Measurements from ENCODE around the gene ZBTB42. TPM values are rescaled to one million over a fixed set of nuclear protein-coding genes. Genes with fewer than 3 reads are reported as not detected.

ZBTB42 gene
- total and polyA plus RNA-seq, 2 of the 13 experiments (the other 11 are each of a cell fraction or from before 2014, with no cell fraction given): 2.8 to 4.2 TPM

- TF ChIP-seq ZFP91 (CRISPR knock-in tag; IDR thresholded peaks at IDR 0.05; ENCODE audit: borderline replicate concordance): 0 out of 2 replicates have a peak, but pooled peaks have one; percentile 9
Measured at GRCh38 chr14:104772707-104773504, 28.0 kb upstream of the ZBTB42 start (continued).

- DNase-seq (ENCODE audit: low spot score): no peak
- Histone ChIP-seq H3K79me2 (ENCODE audit: insufficient read depth, low read length) (no peaks in the 10 kb centered on the region), H3K4me1 (ENCODE audit: insufficient read depth, low read length) (peaks cover 13% of the 10 kb centered on the region), H3K9ac (ENCODE audit: insufficient read depth, low read depth, low read length) (no peak overlapping the region), H3K9me3 (ENCODE audit: low read length) (peaks cover 8% of the 10 kb centered on the region), H3K36me3 (replicated peaks in 1 of 2; ENCODE audit: control insufficient read depth in 1 of 2, insufficient read depth in 2 of 2, low read length in 2 of 2) (peaks cover 24 to 35% of the 10 kb centered on the region in 2 experiments; a peak in 4 of 5 replicates), H3K27ac (ENCODE audit: extremely low read length, insufficient read depth, low read length) (no peak overlapping the region), H3K4me2 (ENCODE audit: low read depth, low read length) (no peak overlapping the region), H3K27me3 (ENCODE audit: control insufficient read depth in 1 of 2, insufficient read depth in 2 of 2, low read length in 2 of 2) (no peaks in the 10 kb centered on the region), H3K4me3 (replicated peaks in 1 of 3; ENCODE audit: insufficient read depth in 1 of 3, low read depth in 2 of 3, low read length in 3 of 3) (no peak overlapping the region), H2AFZ (ENCODE audit: low read length) (no peak overlapping the region), H4K20me1 (ENCODE audit: insufficient read depth, low read length) (0 out of 2 replicates have a peak, but pooled peaks cover 3% of the 10 kb centered on the region)
- in situ Hi-C loops (cut with HindIII; ENCODE audit: extremely low pct_ligation_motif_present, low pct_unique_long_range_greater_than_20kb) (no loop called here), intact Hi-C loops (cut with micrococcal nuclease; ENCODE audit: unreplicated experiment) (no loop called here)
- no TSS peak for BruUV-seq (replicated peaks)
- peak; percentile 4 for ATAC-seq
- 98% methylated on average over 19 of the region's 46 CpGs for WGBS (ENCODE audit: low lambda C conversion rate)
- CTCF ChIA-PET (ENCODE audit: low intra/inter-chr PET ratio, low total read pairs): no interaction called here
- no peak for FAIRE-seq
- POLR2A ChIA-PET: no interaction called here
- TF ChIP-seq ZNF263 (CRISPR knock-in tag; IDR thresholded peaks at IDR 0.05): peak; percentile 26; the same call in 1 of the 2 replicates
- peak; percentile 74; the same call in 1 of the 2 replicates for TF ChIP-seq DNMT1 (CRISPR knock-in tag; IDR thresholded peaks at IDR 0.05)
- TF ChIP-seq ZNF562 (CRISPR knock-in tag; IDR thresholded peaks at IDR 0.05; ENCODE audit: borderline replicate concordance): no peak
- peak; percentile 68 for TF ChIP-seq RBM22 (optimal IDR thresholded peaks at IDR 0.05; ENCODE audit: low read length)
- TF ChIP-seq NONO (IDR thresholded peaks at IDR 0.05): no peak
- 0 out of 2 replicates have a peak, but pooled peaks have one; percentile 14 for TF ChIP-seq NONO (CRISPR knock-in tag; conservative IDR thresholded peaks at IDR 0.05)
- peak; percentile 42 for TF ChIP-seq CTCF (CRISPR knock-in tag; IDR thresholded peaks at IDR 0.05)
- TF ChIP-seq CAMTA2 (CRISPR knock-in tag; IDR thresholded peaks at IDR 0.05; ENCODE audit: borderline replicate concordance): no peak
- peak; percentile 40 for TF ChIP-seq TAF15 (IDR thresholded peaks at IDR 0.05; ENCODE audit: low read depth, low read length, poor library complexity, severe bottlenecking)
- peak; percentile 4 for TF ChIP-seq AGO1 (IDR thresholded peaks at IDR 0.05; ENCODE audit: low read depth, low read length, poor library complexity, severe bottlenecking)
- TF ChIP-seq HNRNPL (IDR thresholded peaks at IDR 0.05; ENCODE audit: low read depth, low read length): 0 out of 2 replicates have a peak, but pooled peaks have one; percentile 13
- TF ChIP-seq GATA4 (IDR thresholded peaks at IDR 0.05; ENCODE audit: borderline replicate concordance, low read depth): no peak
- TF ChIP-seq HNF4G (IDR thresholded peaks at IDR 0.05; ENCODE audit: borderline replicate concordance, low read depth, low read length): no peak
- TF ChIP-seq HNF4G (CRISPR knock-in tag; IDR thresholded peaks at IDR 0.05; ENCODE audit: borderline replicate concordance, low read depth): no peak
Measured at GRCh38 chr14:104773505-104774452, 27.1 kb upstream of the ZBTB42 start.

All from HepG2 (cell line).